ENCODE measurements around the gene ZC3H10.

DNA sequence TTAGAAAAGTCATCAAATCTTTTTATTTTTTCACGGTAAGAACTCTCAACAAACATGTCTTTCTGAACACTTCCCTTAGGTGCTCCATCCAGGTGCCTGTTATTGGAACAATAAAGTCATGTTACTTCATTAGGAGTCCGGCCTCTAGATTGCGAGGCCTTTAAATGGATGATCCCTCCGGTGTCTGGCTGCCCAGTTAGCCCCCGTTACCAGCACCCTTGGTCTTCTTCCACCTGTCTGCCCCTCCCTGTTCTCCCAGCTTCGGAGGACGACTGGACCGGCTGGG is 14.3 kb upstream of the ZC3H10 start:
- TF ChIP-seq, protein P1, sequence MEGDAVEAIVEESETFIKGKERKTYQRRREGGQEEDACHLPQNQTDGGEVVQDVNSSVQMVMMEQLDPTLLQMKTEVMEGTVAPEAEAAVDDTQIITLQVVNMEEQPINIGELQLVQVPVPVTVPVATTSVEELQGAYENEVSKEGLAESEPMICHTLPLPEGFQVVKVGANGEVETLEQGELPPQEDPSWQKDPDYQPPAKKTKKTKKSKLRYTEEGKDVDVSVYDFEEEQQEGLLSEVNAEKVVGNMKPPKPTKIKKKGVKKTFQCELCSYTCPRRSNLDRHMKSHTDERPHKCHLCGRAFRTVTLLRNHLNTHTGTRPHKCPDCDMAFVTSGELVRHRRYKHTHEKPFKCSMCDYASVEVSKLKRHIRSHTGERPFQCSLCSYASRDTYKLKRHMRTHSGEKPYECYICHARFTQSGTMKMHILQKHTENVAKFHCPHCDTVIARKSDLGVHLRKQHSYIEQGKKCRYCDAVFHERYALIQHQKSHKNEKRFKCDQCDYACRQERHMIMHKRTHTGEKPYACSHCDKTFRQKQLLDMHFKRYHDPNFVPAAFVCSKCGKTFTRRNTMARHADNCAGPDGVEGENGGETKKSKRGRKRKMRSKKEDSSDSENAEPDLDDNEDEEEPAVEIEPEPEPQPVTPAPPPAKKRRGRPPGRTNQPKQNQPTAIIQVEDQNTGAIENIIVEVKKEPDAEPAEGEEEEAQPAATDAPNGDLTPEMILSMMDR (IDR thresholded peaks at IDR 0.05), result no peak
- no peak for TF ChIP-seq POLR2A (IDR thresholded peaks at IDR 0.05)
